Adipose tissue (tissue), 3 donors: Measurements from ENCODE around the gene KLHDC7B. TPM values are rescaled to one million over a fixed set of nuclear protein-coding genes. Genes with fewer than 3 reads are reported as not detected.

Experiments
- H3K27ac ChIP-seq: one replicate; pipeline ENCODE4 v1.5.1; 2013; ENCODE audit warnings: low read depth, low read length
- WGBS, 3 donors: extraction: QIAGEN DNeasy Blood & Tissue Kit; methylation state at CpG; one replicate each; pipeline ENCODE4 v1.1.7; 2013; 5-methylcytosine and 5-hydroxymethylcytosine counted together
- polyA plus RNA-seq, 3 donors: library from polyadenylated mRNA; stranded (reverse); fragments of 200-250 nt; gene quantifications; one replicate each; pipeline ENCODE4 v1.2.3, GENCODE V29; 2013
- donor health status: healthy with polysubstance abuse.
- donor health status: Bipolar disorder and iron deficiency.
- donor health status: healthy.

The KLHDC7B gene
- polyA plus RNA-seq, 3 donors, result 0.11 to 0.23 (median 0.21) TPM

DNA sequence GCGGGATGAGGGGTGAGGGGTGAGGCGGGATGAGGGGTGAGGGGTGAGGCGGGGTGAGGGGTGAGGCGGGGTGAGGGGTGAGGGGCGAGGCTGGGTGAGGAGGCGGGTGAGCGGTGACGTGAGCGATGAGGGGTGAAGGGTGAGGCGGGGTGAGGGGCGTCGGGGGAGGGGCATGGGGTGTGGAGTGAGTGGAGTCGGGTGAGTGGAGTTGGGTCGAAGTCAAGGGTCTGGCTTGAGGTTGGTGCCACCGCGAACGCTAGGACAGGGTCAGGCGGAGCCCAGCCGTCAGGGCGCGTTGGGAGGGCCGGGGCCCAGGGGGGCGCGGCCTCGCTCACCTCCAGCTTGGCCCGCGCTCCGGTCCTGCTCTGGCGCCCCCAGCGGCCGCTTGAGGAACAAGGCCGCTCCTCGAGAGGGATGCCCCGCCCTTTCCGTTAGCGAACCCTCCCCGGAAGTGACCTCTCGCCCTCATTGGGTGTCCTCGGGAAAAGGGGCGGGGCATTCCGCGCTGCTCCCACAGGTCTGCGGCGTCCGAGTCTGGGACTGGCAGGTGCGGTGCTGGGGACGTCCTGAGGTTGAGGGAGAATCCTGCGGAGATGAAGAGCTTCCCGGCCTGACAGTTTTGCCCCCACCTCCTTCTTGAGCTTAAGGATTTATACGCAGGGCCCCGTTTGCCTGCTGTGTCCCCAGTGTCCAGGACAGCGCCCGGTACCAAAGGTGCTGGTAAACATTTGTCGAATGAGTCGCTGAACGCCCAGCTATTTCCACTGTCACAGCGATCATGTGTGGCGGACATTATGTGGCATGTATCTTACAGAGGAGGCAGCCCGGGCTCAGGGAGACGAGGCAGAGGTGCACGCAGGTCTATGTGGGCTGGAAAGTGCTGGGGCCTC lies 17.1 kb downstream of the KLHDC7B start, which contains the start of gene SYCE3:
TSS of gene SYCE3 (minus strand) at position 397 of the 890 bp plus-strand sequence. CDS start 6,514 bp downstream, outside the sequence.
- H3K27ac ChIP-seq, result no peak within 1 kb of the TSS

GRCh38 chr22:50563413-50564160 lies 17.9 kb downstream of the KLHDC7B start:
- 13 to 34% (median 23%) methylated on average over 17 of the region's 17 CpGs for WGBS, 3 donors
- no peak overlapping the region for H3K27ac ChIP-seq

More for the DNA sequence above, 17.1 kb downstream of the KLHDC7B start, which contains the start of gene SYCE3:
- WGBS, 3 donors, result 1 to 4% (median 4%) methylated on average over 55 to 58 of the region's 61 CpGs

DNA sequence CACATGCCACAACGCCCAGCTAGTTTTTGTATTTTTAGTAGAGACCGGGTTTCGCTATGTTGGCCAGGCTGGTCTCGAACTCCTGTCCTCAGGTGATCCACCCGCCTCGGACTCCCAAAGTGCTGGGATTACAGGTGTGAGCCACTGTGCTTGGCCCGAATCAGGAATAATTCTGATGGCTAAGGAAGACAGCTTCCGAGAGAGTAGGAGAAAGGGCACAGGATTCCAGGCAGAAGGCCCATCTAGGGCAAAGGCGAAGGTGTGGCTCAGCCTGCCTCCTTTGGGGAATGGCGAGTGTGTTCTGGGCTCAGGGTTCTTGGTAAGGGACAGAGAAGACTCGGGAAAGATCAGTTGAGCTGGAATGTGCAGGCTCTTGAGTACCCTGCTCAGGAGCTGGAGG lies 18.6 kb downstream of the KLHDC7B start:
- no peak overlapping the region for H3K27ac ChIP-seq

DNA sequence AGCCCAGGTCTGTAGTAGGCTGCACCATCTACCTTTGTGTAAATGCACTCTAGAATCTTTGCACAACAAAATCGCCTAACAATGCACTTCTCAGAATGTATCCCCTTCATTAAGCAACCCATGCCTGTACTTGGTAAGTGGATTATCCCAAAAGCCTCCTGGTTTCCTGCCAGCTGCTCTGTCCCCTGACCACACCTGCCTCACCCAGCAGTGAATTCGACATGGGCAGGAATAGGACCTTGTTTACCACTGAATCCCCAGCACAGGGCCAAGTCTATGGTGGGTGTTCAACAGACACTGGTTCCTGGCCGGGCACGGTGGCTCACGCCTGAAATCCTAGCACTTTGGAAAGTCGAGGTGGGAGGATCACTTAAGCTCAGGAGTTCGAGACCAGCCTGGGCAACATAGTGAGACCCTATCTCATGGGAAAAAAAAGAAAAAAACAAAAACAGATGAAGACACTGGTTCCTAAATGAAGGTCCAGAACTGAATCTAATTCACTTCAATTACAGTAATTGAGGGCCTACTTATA lies 22.1 kb downstream of the KLHDC7B start:
- H3K27ac ChIP-seq, result no peak overlapping the region
- WGBS, 3 donors, result 90 to 94% (median 92%) methylated on average over 7 of the region's 7 CpGs

More for the DNA sequence above, 18.6 kb downstream of the KLHDC7B start:
- WGBS, 3 donors, result 70 to 93% (median 80%) methylated on average over 11 of the region's 11 CpGs

DNA sequence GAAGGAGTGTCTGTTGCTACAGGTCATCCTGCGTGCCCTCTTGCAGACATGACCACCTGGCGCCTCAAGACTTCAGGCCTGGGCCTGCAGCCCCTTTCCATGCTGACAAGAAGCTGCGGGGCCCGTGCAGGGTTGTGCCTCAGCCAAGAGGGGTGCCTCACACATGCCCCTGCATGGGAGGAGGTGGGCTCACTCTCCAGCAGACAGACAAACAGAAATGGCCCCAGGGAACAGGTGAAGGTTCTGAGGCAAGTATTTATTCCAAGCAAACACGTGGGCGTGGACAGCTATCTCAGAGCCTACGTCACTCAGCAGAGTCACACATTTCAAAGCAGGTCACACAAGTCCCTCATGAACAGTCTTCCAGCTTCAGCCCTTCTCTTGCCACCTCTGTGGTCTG lies 22.9 kb downstream of the KLHDC7B start:
- no peak overlapping the region for H3K27ac ChIP-seq
- 59 to 91% (median 85%) methylated on average over 7 of the region's 7 CpGs for WGBS, 3 donors

GRCh38 chr22:50569041-50569459 lies 23.4 kb downstream of the KLHDC7B start:
- H3K27ac ChIP-seq, result no peak overlapping the region
- 43 to 85% (median 75%) methylated on average over 8 of the region's 8 CpGs for WGBS, 3 donors

- no peak overlapping the region for H3K27ac ChIP-seq
- 88 to 95% (median 92%) methylated on average over 13 of the region's 13 CpGs for WGBS, 3 donors
These were observed 24.3 kb downstream of the KLHDC7B start for GRCh38 chr22:50569896-50570535.

- 91 to 95% (median 94%) methylated on average over 12 of the region's 12 CpGs for WGBS, 3 donors
- H3K27ac ChIP-seq, result no peak overlapping the region
These were observed 25.2 kb downstream of the KLHDC7B start for GRCh38 chr22:50570861-50571260.

- WGBS, 3 donors, result 82 to 88% (median 87%) methylated on average over 26 of the region's 26 CpGs
- H3K27ac ChIP-seq, result no peak overlapping the region
These were observed 25.8 kb downstream of the KLHDC7B start for GRCh38 chr22:50571264-50572175.

GRCh38 chr22:50572965-50573364 lies 27.3 kb downstream of the KLHDC7B start:
- no peak overlapping the region for H3K27ac ChIP-seq
- 93 to 94% (median 94%) methylated on average over 11 of the region's 11 CpGs for WGBS, 3 donors

GRCh38 chr22:50573491-50574382 lies 28.0 kb downstream of the KLHDC7B start:
- H3K27ac ChIP-seq, result no peak overlapping the region
- 84 to 89% (median 86%) methylated on average over 26 of the region's 26 CpGs for WGBS, 3 donors

DNA sequence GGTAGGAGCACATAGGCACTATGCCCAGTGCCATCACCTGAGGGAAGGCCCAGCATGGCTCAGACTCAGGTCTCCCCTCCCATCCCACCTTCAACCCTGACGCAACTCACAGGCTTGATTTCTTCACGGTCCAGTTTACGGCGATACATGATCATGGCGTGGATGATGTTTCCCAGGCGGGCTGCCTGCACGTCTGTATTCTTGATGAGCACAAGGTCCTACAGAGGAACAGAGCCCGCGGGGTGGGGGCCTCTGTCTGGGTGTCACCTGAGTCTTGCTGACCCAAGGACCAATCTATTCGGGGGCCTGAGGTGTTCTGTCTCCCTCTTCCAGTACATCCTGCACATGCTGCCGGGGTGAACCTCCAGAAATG lies 28.7 kb downstream of the KLHDC7B start:
- WGBS, 3 donors, result 88 to 92% (median 91%) methylated on average over 11 of the region's 11 CpGs
- H3K27ac ChIP-seq, result no peak overlapping the region

DNA sequence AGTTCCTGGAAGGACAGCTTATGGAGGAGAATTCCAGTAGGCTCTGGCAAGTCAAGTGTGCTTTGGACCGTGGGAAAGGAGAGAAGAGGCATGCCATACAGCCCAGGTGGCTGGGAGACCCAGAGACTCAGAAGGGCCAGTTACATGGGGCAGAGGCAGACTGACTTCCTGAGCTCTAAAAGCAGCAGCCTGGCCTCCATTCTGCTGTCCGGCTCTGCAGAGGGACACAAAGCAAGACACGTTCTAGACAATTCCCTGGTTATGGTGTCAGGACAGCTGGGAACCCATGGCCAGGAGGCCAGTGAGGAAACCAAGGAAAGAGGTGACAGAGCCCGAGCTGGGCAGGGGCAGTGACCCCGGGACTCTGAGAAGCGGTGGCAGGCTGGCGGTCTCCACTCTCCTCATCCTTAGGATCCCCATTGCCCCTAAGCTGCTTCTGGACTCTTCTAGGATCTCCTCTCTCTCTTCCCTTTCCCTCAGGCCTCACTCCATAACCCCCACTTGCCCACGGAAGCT lies 29.8 kb downstream of the KLHDC7B start:
- WGBS, 3 donors, result 81 to 91% (median 83%) methylated on average over 8 of the region's 8 CpGs

DNA sequence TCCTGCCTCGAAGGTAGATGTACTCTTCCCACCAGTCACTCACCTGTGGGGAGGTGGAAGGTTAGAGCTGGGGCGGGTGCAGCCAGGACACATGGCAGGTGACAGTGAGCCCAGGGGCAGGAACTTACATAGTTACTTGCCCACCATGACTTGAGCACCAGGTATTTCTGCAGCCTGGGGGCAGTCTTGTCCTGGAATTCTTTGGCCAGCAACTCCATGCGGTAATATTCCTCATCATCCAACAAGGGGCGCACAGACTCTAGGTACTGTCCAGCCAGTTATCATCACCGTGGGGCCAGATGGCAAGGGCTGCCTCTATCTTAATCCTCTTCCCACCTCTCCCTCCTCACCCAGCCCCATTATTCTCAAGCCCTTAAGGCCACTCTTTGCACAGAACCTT lies 30.4 kb downstream of the KLHDC7B start:
- WGBS, 3 donors, result 65 to 70% (median 68%) methylated on average over 5 of the region's 5 CpGs

More for the DNA sequence above, 29.8 kb downstream of the KLHDC7B start:
- no peak overlapping the region for H3K27ac ChIP-seq

GRCh38 chr22:50576806-50577696 lies 31.4 kb downstream of the KLHDC7B start:
- no peak overlapping the region for H3K27ac ChIP-seq
- WGBS, 3 donors, result 76 to 92% (median 77%) methylated on average over 18 of the region's 18 CpGs

More for the DNA sequence above, 30.4 kb downstream of the KLHDC7B start:
- H3K27ac ChIP-seq, result no peak overlapping the region

DNA sequence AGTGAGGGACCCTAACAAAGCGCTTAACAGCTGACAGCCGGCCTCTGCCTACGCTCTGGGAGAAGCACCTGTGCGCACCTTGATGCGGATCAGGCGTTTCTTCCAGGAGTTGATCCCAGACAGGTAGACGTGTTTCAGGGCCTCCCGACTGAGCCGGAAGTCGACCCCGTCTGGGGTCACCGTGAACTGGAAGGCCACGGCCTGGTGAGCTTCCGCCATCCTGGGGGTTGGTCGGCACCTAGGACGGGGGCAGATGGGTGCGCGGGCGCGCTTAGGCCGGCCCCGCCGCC lies 31.9 kb downstream of the KLHDC7B start:
- WGBS, 3 donors, result 46 to 62% (median 57%) methylated on average over 23 of the region's 23 CpGs
- no peak overlapping the region for H3K27ac ChIP-seq
